Fibroblast of lung (primary cell): ENCODE measurements around the gene SORL1. TPM values are rescaled to one million over a fixed set of nuclear protein-coding genes. Genes with fewer than 3 reads are reported as not detected.
A peak's percentile ranks its signal among the peaks of the same experiment; 100 is the strongest.

Source experiments
- DNase-seq, 2 donors: peaks; one replicate each; pipeline versions ENCODE4 v3.0.0 to v3.0.0-alpha.2; 2010; ENCODE audit warnings: low read depth in 2 of 2
- H2AFZ ChIP-seq: 2 replicates; pipeline ENCODE4 v1.5.1; 2012; ENCODE audit warnings: low read length, control low read depth, inconsistent platforms
- H3K27ac ChIP-seq: 2 replicates; pipeline ENCODE4 v1.5.1; 2011; ENCODE audit warnings: low read length, control low read depth; ENCODE audit not compliant: insufficient read depth
- H3K27me3 ChIP-seq: 2 replicates; pipeline ENCODE4 v1.5.1; 2011; ENCODE audit warnings: mild to moderate bottlenecking, low read length; ENCODE audit not compliant: control insufficient read depth, insufficient read depth
- H3K36me3 ChIP-seq: 2 replicates; pipeline ENCODE4 v1.5.1; 2011; ENCODE audit warnings: low read length; ENCODE audit not compliant: control insufficient read depth, insufficient read depth
- H3K4me1 ChIP-seq: 2 replicates; pipeline ENCODE4 v1.5.1; 2011; ENCODE audit warnings: low read length; ENCODE audit not compliant: control insufficient read depth, insufficient read depth; ENCODE audit errors: extremely low read depth
- H3K4me2 ChIP-seq: 2 replicates; pipeline ENCODE4 v1.5.1; 2011; ENCODE audit warnings: low read length, control low read depth; ENCODE audit not compliant: insufficient read depth; ENCODE audit errors: extremely low read depth
- H3K4me3 ChIP-seq, 4 experiments: fragments of 200-600 bp in 1 of 4; sonication (generic) in 1 of 4; replicated peaks in 1 of 4; 2 replicates each; pipeline ENCODE4 v1.5.1; 2011 to 2016; ENCODE audit warnings: low read length in 4 of 4, low read depth in 3 of 4, mild to moderate bottlenecking in 3 of 4, control low read depth in 2 of 4, inconsistent platforms in 1 of 4, mixed read lengths in 1 of 4; ENCODE audit not compliant: insufficient read depth in 1 of 4; ENCODE audit errors: control extremely low read depth in 1 of 4
- H3K79me2 ChIP-seq: 2 replicates; pipeline ENCODE4 v1.5.1; 2012; ENCODE audit warnings: mild to moderate bottlenecking, low read length, inconsistent platforms; ENCODE audit not compliant: control insufficient read depth, insufficient read depth
- H3K9ac ChIP-seq: 2 replicates; pipeline ENCODE4 v1.5.1; 2011; ENCODE audit warnings: mild to moderate bottlenecking, low read length, control low read depth; ENCODE audit not compliant: insufficient read depth
- H3K9me3 ChIP-seq: 2 replicates; pipeline ENCODE4 v1.5.1; 2012; ENCODE audit warnings: low read depth, low read length; ENCODE audit not compliant: control insufficient read depth, insufficient read depth
- H4K20me1 ChIP-seq: 2 replicates; pipeline ENCODE4 v1.5.1; 2011; ENCODE audit warnings: low read length; ENCODE audit not compliant: control insufficient read depth, insufficient read depth; ENCODE audit errors: extremely low read depth
- CTCF ChIP-seq, 2 donors: IDR thresholded peaks in 1 of 2; conservative IDR thresholded peaks in 1 of 2; 1 replicate in 1 of 2; 2 replicates in 1 of 2; pipeline ENCODE4 v1.5.1; 2011 to 2012; ENCODE audit warnings: low read length in 2 of 2, control low read depth in 1 of 2, inconsistent platforms in 1 of 2, low read depth in 1 of 2, mild to moderate bottlenecking in 1 of 2
- EZH2 ChIP-seq: IDR thresholded peaks from 2 replicates; pipeline ENCODE4 v1.5.1; 2012; ENCODE audit warnings: low read length, control low read depth, mild to moderate bottlenecking; ENCODE audit errors: missing control alignments
- polyA plus RNA-seq, 2 donors: library from polyadenylated mRNA; depleted of rRNA in 1 of 2; stranded (reverse) in 1 of 2; unstranded in 1 of 2; fragments of >200 nt; gene quantifications; 2 replicates each; pipeline ENCODE4 v1.2.1, GENCODE V29; 2011 to 2012; ENCODE audit warnings: missing spikeins in 1 of 2
- total RNA-seq: library from RNA; depleted of rRNA; stranded (reverse); fragments of >200 nt; gene quantifications from 2 replicates; pipeline ENCODE4 v1.2.1, GENCODE V29; 2014

SORL1 gene
- total and polyA plus RNA-seq, 2 donors (not counting 1 experiment from before 2014, with no cell fraction given), result 0.58 to 10.9 TPM

- Histone ChIP-seq H3K27me3 (peaks cover 6% of the 10 kb centered on the region), H4K20me1 (no peaks in the 10 kb centered on the region), H3K4me3 (no peak overlapping the region), H3K4me2 (no peak overlapping the region), H3K9ac (no peak overlapping the region), H3K9me3 (no peaks in the 10 kb centered on the region), H3K27ac (no peak overlapping the region), H3K79me2 (no peaks in the 10 kb centered on the region), H3K36me3 (no peaks in the 10 kb centered on the region), H3K4me1 (peaks cover 3% of the 10 kb centered on the region), H2AFZ (no peak overlapping the region)
- no peak for DNase-seq
- no peak for TF ChIP-seq CTCF (conservative IDR thresholded peaks at IDR 0.05 in 1 of 2, IDR thresholded peaks at IDR 0.05 in 1 of 2; ENCODE audit: low read depth in 1 of 2, low read length in 2 of 2)
- no peak for TF ChIP-seq EZH2
These were observed 122.7 kb downstream of the SORL1 start for GRCh38 chr11:121574801-121575200.

GRCh38 chr11:121575250-121575962, 123.3 kb downstream of the SORL1 start:
- Histone ChIP-seq H3K27me3 (peaks cover 6% of the 10 kb centered on the region), H3K27ac (no peak overlapping the region), H3K36me3 (no peaks in the 10 kb centered on the region), H3K9me3 (no peaks in the 10 kb centered on the region), H3K4me1 (peaks cover 3% of the 10 kb centered on the region), H2AFZ (no peak overlapping the region), H3K4me3 (no peak overlapping the region), H4K20me1 (no peaks in the 10 kb centered on the region), H3K9ac (no peak overlapping the region), H3K79me2 (no peaks in the 10 kb centered on the region), H3K4me2 (no peak overlapping the region)
- no peak for TF ChIP-seq CTCF (conservative IDR thresholded peaks at IDR 0.05 in 1 of 2, IDR thresholded peaks at IDR 0.05 in 1 of 2; ENCODE audit: low read depth in 1 of 2, low read length in 2 of 2)
- TF ChIP-seq EZH2, result no peak
- DNase-seq, result peak; percentile 51 to 89

- peaks cover 3% of the 10 kb centered on the region for H3K4me1 ChIP-seq
- TF ChIP-seq EZH2, result no peak
- no peak for TF ChIP-seq CTCF (conservative IDR thresholded peaks at IDR 0.05 in 1 of 2, IDR thresholded peaks at IDR 0.05 in 1 of 2; ENCODE audit: low read depth in 1 of 2, low read length in 2 of 2)
- H3K9ac ChIP-seq, result no peak overlapping the region
- no peaks in the 10 kb centered on the region for H3K36me3 ChIP-seq
- no peaks in the 10 kb centered on the region for H3K79me2 ChIP-seq
- H3K27me3 ChIP-seq, result peaks cover 6% of the 10 kb centered on the region
- no peaks in the 10 kb centered on the region for H3K9me3 ChIP-seq
- H3K4me3 ChIP-seq, result no peak overlapping the region
- no peak for DNase-seq
- H2AFZ ChIP-seq, result no peak overlapping the region
- H3K4me2 ChIP-seq, result no peak overlapping the region
- no peak overlapping the region for H3K27ac ChIP-seq
- no peaks in the 10 kb centered on the region for H4K20me1 ChIP-seq
These were observed 123.8 kb downstream of the SORL1 start for GRCh38 chr11:121575963-121576290.
